CD4-positive, alpha-beta T cell treated with Interleukin-15 for 1 hour (primary cell): ENCODE data around the gene PHACTR1.

Source experiments
- DNase-seq: peaks from one replicate; pipeline ENCODE4 v3.0.0-alpha.2; 2020

Gene PHACTR1

GRCh38 chr6:13038741-13039190 is 322.2 kb downstream of the PHACTR1 start:
- DNase-seq: no peak

DNA sequence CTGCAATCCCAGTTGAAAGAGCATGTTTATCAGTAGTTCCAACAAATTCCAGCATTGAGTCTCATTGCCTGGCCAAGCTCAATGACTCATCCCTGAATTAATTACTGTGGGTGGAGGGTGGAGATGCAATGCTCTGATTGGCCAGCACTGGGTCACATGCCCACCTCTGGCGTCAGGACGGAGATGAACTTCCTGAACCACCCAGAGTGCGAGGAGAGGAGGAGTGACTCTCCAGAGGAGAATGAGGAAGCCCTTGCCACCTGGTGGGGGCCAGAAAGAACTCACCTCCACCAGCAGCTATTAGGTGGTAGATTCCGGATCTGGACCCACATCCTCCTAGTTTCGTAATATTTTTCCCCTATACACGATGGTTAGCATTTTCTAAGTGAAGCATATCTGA is 327.8 kb downstream of the PHACTR1 start:
- DNase-seq: peak; percentile 29

GRCh38 chr6:13044896-13045295 is 328.3 kb downstream of the PHACTR1 start:
- DNase-seq: no peak

DNA sequence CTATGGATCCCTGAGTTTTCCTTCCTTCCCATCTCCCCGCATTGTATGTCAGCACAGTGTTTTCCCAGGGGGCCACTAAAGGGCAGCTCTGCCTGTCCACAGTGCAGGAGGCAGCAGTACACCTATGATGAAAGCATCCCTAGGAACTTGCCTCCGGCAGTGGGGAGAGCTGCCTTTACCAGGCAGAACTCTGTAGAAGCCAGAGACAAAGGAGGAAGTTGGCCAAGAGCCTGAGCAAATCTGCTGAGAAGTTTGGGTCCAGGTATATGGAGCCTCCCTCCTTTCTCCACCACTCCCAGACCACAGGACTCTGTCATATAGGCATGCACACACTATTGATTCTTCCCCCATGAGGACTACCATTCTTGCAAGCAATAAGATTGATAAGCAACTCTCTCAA is 329.1 kb downstream of the PHACTR1 start:
- DNase-seq: no peak

DNA sequence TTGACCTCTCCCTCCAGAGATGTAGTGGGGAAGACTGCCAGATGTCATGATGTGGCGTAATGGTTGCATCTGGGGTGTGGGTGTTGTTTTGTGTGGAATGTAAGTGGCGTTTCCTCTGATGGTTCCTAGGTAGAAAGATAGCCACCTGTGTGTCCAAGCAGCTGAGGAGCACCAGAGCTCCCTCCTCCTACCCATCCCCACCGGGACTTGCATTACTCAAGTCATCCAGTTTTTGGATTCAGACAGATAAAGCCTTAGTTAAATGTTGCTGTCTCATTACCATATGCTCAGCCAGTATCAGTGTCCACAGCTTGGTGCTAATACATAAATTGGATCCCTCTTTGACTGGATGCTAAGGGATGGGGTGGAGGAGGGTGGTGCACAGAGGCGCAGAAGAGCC is 329.5 kb downstream of the PHACTR1 start:
- DNase-seq: no peak

DNA sequence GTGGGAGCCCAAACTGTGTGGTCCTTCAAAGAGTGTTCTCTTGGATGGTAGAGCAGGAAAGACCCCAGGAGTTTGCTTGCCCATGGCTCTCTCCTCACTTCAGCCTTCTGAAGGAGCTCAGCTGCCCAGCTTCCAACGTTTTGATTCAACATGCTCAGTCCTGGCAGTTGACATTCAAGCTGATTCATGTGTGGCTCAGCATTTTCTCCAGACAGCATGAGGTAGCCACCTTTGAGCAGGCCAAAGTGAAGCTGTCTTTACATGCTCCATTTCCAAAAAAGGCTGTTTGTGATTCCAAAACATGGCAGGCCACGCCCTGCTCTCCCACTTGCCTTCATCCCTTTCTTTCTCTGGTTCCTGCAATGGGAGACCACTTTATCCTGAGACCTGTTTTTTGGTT is 331.5 kb downstream of the PHACTR1 start:
- DNase-seq: no peak

- DNase-seq: no peak
Measured at GRCh38 chr6:13049666-13050254, 333.2 kb downstream of the PHACTR1 start.

DNA sequence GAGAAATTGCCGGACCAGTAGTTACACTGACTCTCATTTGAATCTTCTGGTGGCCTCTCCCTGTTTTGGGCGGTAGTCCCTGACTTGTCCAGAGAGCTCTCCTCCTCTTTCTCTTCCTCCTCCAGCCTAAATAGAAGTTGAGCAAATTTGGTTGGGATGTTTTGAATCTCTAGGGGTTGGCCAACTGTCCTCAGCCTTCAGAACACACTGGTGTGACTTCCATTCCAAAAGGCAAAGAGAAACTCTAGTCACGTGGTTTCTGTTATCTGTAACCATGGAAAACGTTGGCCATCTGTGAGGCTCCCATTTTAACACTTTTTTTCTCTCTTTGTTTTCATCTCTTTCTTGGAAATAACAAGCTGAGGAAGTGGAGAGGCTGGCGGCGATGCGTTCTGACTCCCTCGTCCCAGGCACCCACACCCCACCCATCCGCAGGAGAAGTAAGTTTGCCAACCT is 336.5 kb downstream of the PHACTR1 start:
- DNase-seq: no peak

- no peak for DNase-seq
Measured at GRCh38 chr6:13058051-13058450, 341.5 kb downstream of the PHACTR1 start.

GRCh38 chr6:13059026-13059425 is 342.5 kb downstream of the PHACTR1 start:
- no peak for DNase-seq

DNA sequence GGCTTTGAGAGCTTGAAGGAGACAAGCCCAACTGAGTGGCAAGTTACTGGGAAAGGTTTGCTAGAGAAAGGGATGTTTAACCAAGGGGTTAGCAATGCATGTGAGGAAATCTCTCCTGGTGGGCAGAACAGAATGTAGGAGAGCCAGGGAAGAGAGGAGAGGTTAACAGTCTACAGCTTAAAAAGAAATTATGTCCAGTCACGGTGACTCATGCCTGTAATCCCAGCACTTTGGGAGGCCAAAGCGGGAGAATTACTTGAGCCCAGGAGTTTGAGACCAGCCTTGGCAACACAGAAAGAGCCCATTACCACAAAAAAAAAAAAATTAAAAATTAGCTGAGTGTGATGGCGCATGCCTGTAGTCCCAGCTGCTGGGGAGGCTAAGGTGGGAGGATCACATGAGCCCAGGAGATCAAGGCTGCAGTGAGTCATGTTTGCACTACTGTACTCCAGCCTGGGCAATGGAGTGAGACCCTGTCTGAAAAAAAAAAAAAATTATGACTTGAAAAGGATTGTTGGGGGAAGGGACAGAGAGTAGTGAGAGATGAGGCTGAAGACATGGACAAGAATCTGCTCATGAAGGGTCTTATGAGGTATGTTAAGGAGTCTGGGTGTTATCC is 346.8 kb downstream of the PHACTR1 start:
- DNase-seq: no peak

GRCh38 chr6:13065581-13065980 is 349.0 kb downstream of the PHACTR1 start:
- no peak for DNase-seq

GRCh38 chr6:13066050-13066449 is 349.5 kb downstream of the PHACTR1 start:
- DNase-seq: no peak

DNA sequence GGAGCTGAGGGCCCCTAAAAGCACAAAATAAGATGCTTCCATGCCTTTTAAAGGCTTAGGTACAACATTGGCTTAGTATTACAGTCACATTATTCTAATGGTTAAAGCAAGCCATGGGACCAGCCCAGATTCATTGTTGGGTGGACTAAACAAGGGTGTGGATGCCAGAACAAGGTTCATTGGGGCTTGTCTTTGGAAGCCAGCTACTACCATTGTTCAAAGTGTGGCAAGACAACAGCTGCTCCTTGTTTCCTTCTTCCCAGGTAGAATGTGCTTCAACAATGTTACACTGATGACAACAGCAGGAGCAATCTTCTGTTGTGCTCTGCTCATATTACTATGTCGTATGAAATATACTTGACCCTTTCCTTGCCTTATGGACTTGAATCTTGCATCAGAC is 350.3 kb downstream of the PHACTR1 start:
- DNase-seq: no peak

DNA sequence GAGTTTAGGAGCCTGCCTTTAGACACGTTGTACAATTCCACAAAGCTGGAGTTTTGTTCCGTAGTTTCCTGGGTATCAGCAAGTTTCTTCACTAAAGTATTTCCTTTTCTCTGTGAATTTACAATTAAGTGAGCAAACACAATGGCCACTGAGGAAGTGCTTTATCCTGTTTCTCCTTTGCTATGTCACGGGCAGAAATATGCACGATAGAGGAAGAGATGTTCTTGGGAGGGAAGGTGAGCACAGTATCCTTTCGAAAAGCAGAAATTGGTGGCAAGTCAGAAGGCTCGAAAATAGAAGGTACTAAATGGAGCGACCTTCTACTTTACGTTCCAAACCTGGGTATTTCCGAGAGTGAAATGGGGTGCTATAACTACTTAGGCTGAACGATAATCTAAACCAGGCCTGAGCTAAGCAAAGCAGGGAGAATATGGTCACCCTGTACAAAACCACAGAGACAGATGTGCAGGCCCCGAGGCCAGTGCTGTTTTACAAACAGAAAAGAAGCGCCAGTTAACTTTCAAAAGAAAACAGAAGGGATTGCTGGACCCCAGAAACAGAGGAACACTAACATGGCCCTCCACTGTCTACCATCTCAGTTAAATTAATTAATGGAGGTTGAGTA is 352.1 kb downstream of the PHACTR1 start:
- DNase-seq: no peak

DNA sequence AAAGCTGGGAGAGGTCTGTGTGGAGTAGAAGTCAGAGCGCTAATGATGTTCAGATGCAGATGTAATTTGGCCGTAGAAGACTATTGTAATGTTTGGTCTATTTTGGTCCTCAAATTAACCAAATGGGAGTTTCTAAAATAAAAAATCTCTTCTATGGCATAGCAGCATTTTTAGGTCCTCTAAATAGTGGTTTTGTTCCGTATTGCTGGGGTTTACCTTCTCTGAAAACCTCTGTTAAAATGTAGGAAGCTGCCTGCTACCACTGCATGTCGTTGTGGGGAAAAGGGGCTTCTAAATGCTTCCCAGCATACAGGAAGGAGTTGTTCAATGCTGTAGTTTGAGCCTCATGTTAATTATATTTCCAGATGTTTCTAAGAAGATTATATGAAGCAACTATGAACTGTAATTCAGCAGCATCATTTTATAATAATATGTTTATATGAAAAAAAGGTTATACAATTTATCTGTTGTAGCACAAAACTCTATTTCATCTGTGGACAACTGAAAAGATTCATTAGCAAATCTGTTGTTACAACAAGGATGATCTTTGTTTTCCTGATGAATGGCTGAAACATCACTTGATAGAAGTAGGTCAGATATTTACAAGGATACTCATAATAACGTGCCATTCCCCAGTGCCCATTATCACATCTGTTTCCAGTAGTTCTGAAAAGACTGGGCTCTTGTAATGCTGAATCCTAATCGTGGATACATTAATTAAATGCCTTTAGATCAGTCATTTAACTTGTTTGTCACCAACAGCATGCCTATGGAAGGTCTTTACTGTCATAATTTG is 355.2 kb downstream of the PHACTR1 start:
- no peak for DNase-seq

- DNase-seq: no peak
Measured at GRCh38 chr6:13072686-13073347, 356.2 kb downstream of the PHACTR1 start.

DNA sequence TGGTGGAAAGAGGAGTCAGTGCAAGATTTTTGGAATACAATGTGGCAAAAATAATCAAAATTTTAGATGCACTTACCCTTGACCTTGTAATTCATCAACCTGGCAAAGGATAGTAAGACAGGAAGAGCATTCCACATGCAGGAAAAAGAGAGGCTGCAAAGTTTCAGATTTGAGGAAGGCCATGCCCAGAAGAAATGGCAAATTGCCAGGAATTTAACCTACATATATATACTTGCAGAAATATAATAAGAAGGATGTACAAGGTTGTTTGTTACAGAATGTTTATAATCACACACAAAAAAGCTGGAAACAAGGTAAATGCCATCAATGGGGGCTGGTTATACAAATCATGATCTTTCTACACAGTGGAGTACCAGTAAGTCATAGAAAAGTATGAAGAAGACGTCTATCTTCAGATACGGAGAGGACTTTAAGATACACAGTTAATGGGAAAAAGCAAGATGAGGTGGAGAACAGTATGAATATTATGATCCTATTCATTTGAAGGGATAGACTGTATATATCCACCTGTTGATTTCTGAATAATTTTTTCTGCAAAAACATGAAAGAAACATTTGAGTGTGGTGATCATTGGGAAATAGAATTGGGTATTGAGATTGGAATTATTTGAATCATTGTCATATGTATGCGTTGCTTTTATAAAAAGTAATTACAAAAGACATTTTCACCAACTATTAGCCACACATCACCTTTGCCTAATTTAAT is 358.0 kb downstream of the PHACTR1 start:
- DNase-seq: no peak

DNA sequence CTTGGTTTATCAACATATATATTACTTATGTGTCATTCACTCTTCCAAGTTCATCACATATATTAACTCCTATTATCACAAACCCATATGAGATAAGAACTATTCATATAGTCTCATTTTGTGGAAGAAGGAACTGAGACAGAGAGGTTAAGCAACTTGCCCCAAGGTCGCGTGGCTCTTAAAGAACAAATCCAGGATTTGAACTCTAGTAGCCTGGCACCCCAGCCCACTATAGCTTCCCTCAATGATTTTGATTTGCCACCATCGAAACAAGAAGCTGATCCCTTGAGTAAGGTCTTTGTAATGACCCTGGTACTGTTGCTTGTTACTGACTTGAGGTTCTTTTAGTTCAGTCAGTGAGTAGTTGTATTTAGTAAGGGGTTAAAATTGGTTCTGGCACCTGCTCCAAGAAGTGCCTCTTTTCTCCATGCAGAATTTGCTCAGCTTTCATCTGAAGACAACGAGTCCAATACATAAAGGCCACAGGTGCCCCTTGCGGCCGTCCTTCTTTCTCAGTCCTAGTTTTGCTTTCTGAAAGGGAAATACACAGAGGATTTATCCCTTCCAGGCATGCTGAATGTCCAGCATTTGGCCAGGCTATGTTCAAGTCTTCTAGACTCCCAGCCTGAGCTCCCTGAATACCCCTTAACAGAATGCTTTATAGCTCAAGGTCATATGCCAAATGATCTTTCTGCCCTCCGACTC is 358.7 kb downstream of the PHACTR1 start:
- DNase-seq: no peak

- no peak for DNase-seq
Measured at GRCh38 chr6:13076575-13076974, 360.0 kb downstream of the PHACTR1 start.

DNA sequence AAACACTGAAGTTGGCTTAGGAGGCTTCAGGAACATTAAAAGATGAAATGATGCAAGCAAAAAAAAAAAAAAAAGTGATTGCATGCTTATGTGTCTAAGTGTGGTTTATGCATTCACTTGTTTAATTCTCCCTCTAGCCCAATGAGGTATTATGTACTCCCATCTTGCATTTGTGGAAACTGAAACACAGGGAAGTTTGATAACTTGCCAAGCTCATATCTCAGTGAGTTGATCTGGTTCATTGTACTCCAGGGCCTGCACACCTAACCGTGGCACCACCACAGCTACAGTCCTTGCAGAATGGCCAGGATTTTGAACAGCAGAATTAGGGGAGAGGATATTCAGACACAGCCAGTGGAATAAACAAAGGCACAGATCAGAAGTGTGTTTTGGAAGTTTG is 360.6 kb downstream of the PHACTR1 start:
- no peak for DNase-seq
